Measurements from ENCODE around the gene GDPGP1. TPM values are rescaled to one million over a fixed set of nuclear protein-coding genes. Genes with fewer than 3 reads are reported as not detected.

Gene GDPGP1
- total and polyA plus RNA-seq, 9 of the 15 experiments (the other 6 are each of a cell fraction or from before 2014, with no cell fraction given), result 0.78 to 6.1 (median 2.8) TPM

DNA sequence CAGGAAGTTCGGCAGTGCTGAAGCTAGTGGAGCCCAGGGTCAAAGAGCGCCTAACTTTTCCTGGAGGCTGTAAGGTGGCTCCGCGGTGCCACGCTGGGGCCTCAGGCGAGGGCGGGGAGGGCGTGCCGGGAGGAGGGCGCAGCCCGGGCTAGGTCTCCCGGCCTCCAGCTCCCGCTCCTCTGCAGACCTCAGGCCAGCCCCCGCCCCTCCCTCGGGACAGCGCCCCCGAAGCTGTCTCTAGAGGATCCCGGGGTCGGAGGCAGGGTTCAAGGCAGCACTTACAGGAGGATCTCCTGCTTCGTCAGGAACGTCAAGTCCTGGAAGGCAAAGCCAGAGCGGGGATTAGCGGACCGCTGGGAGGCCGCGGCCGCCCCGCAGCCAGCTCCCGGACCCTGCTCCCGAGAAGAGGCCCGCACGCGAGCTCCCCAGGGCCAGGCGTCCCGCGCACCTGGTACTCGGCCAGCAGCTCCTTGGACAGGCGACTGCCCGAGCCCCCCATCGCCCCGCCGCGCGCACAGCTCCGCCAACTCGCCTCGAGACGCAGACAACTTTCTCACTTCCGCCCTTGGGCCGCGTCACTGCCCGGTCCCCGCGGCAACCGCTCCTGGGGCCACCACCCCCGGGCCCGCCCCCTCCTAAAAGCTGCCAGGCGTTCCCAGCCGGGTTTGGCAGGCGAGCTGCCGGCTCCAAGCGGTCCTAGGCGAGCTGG is 468 bp upstream of the GDPGP1 start, which contains the start of gene CIB1 (continued):
- TF ChIP-seq NONO (IDR thresholded peaks at IDR 0.05; ENCODE audit: low read depth in 2 of 2, low read length in 1 of 2) (0 out of 4 replicates have a peak, but pooled peaks of 1 of the 2 experiments have one; percentile 2), ZNF277 (CRISPR knock-in tag; IDR thresholded peaks at IDR 0.05; ENCODE audit: borderline replicate concordance) (no peak), HNRNPH1 (optimal IDR thresholded peaks at IDR 0.05; ENCODE audit: low read depth, low read length) (no peak), KLF16 (IDR thresholded peaks at IDR 0.05) (peak; percentile 93), HCFC1 (IDR thresholded peaks at IDR 0.05; ENCODE audit: low read depth, low read length) (0 out of 2 replicates have a peak, but pooled peaks have one; percentile 32), CHD2 (IDR thresholded peaks at IDR 0.05; ENCODE audit: low read depth, low read length) (0 out of 2 replicates have a peak, but pooled peaks have one; percentile 8), ADNP (tag; IDR thresholded peaks at IDR 0.05) (no peak), E2F1 (CRISPR knock-in tag; IDR thresholded peaks at IDR 0.05) (0 out of 2 replicates have a peak, but pooled peaks have one; percentile 53), ELF2 (CRISPR knock-in tag; IDR thresholded peaks at IDR 0.05) (peak; percentile 92), HEY1 (CRISPR knock-in tag; IDR thresholded peaks at IDR 0.05; ENCODE audit: borderline replicate concordance) (no peak), ZFP36 (IDR thresholded peaks at IDR 0.05; ENCODE audit: low read depth, low read length, partially characterized antibody) (peak; percentile 81), PHF8 (IDR thresholded peaks at IDR 0.05; ENCODE audit: borderline replicate concordance, low read length) (peak; percentile 84; the same call in 1 of the 2 replicates), SPI1 (IDR thresholded peaks at IDR 0.05; ENCODE audit: borderline replicate concordance, low read depth, low read length) (peak; percentile 86)
- TF ChIP-seq, protein P1, sequence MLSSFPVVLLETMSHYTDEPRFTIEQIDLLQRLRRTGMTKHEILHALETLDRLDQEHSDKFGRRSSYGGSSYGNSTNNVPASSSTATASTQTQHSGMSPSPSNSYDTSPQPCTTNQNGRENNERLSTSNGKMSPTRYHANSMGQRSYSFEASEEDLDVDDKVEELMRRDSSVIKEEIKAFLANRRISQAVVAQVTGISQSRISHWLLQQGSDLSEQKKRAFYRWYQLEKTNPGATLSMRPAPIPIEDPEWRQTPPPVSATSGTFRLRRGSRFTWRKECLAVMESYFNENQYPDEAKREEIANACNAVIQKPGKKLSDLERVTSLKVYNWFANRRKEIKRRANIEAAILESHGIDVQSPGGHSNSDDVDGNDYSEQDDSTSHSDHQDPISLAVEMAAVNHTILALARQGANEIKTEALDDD (IDR thresholded peaks at IDR 0.05), result peak; percentile 35; the same call in 1 of the 2 replicates

Data from K562 (cell line).